G401.6 (cell line): ENCODE results near the gene PODN.

Experiments used
- FAIRE-seq: peaks from 2 replicates; lab custom pipeline; 2012; peaks lifted over from hg19 to GRCh38; lab: Jason Lieb, UNC

Gene PODN

DNA sequence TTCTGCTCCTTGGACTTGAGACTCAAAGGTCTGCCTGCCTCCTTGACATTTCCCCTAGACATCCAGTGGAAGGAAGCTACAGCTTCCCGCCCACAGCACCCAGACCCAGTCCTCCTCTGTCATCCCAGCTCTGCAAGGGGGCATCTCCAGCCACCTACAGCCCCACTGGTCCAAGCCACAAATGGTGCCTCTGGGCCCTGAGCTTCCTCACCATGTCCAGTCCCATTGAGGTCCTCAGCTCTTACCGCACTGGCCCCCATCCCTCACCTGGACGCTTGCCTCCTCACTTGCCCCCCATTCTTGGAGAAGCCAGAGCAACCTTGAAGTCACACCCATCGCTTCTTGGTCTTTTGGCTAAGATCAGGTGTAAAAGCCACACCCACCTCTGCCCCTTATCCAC lies 13.2 kb downstream of the PODN start:
- FAIRE-seq: no peak

DNA sequence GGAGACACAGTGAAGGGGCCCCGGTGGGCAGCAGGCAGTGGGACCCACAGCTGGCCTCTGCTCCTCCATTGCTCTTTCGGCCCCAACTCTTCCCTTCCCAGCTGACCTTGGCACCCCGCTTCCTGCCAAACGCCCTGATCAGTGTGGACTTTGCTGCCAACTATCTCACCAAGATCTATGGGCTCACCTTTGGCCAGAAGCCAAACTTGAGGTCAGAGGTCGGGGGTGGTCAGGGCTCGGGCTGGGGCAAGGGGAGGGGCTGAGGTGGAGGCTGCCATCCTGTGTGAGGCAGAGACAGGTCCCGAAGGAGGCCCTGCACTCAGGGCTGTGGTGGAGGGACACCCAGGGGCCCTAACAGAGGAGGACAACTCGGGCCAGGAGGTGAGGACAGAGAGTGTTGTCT lies 13.7 kb downstream of the PODN start:
- FAIRE-seq: no peak

DNA sequence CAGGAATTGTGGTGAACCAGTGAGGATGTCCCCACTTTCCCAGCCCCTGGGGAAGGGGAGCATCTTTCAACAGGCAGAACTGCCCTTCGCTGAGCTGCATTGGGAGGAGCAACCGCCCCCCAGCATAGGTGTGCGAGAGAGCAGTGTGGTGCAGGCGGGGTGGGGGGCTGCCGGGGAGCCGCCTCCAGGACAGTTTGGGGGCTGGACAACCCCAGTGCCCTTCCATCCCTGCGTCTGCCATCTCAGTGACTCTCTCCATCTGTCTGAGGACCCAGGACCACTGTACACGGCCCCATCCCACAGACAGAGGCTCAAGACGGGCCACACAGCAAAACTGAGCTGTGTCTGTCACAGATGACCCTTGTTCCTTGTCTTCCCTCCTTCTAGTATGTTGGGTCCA lies 14.2 kb downstream of the PODN start:
- no peak for FAIRE-seq

DNA sequence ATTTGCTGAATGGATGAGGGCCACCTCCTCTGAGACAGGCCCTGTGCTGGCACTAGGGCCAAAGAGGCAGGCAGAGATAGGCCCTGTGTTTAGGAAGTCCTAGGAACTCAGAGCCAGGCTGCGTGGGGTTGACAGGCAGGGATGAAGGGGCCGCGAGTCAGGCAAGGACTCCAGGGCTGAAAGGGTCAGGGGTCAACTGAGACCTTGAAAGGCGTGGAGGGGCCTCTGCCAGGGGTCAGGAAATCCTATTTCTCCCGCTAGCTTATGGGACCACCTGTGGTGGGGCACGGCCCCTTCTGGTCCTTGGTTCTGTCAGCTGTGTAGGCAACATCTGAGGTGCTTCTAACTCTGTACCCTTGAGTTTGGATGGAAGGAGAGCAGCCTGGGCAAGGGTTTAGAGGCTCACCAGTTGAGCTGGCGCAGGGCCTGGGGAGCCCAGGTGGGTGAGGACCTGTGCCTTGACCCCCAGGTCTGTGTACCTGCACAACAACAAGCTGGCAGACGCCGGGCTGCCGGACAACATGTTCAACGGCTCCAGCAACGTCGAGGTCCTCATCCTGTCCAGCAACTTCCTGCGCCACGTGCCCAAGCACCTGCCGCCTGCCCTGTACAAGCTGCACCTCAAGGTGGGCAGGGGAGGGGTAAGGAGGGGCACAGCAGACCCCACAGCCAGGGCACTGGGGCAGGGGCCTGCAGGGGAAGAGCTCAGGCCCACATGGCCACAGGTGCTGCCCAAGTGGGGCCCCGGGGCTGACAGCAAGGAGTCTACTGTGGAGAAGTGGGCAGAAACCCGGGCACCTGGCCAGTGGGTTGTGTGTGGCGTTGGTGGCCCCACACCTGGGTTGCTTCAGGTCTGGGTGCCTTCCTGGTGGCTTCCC lies 14.9 kb downstream of the PODN start:
- FAIRE-seq: no peak

DNA sequence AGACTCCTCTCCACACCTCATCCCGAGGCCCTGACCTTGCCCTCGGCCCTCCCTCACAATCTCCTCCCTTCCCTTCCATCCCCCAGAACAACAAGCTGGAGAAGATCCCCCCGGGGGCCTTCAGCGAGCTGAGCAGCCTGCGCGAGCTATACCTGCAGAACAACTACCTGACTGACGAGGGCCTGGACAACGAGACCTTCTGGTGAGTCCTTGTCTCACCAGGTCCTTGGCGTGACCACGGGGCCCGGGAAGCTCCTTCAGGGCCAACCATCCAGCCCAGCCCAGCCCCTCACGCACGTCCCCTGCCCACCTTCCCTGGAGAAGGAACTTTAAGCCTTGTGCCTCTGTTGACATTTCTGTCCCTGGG lies 15.6 kb downstream of the PODN start:
- FAIRE-seq: no peak

DNA sequence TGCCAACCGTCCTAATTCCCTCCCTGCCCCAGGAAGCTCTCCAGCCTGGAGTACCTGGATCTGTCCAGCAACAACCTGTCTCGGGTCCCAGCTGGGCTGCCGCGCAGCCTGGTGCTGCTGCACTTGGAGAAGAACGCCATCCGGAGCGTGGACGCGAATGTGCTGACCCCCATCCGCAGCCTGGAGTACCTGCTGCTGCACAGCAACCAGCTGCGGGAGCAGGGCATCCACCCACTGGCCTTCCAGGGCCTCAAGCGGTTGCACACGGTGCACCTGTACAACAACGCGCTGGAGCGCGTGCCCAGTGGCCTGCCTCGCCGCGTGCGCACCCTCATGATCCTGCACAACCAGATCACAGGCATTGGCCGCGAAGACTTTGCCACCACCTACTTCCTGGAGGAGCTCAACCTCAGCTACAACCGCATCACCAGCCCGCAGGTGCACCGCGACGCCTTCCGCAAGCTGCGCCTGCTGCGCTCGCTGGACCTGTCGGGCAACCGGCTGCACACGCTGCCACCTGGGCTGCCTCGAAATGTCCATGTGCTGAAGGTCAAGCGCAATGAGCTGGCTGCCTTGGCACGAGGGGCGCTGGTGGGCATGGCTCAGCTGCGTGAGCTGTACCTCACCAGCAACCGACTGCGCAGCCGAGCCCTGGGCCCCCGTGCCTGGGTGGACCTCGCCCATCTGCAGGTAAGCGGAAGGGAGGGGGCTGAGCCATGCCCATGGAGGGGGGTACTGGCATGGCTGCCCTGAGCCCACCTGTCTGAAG lies 16.5 kb downstream of the PODN start:
- FAIRE-seq: no peak

DNA sequence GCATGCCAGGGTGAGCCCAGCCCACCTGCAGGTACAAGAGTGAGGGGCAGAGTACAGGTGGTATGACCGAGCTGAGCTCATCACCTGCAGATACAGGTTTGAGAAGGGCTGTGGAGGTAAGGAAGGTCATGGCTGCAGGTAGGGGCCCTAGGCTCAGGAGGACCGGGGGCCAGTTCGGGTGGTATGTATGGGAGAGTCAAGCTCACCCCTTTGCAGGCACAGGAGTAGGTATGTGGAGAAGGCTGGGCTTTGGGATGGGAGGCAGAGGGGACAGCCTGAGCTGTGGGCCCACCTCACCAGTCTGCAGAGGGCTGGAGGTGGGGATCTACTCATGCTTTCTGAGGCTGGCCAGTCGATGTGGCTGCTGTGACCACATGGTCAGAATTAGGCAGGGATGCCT lies 17.2 kb downstream of the PODN start:
- no peak for FAIRE-seq

DNA sequence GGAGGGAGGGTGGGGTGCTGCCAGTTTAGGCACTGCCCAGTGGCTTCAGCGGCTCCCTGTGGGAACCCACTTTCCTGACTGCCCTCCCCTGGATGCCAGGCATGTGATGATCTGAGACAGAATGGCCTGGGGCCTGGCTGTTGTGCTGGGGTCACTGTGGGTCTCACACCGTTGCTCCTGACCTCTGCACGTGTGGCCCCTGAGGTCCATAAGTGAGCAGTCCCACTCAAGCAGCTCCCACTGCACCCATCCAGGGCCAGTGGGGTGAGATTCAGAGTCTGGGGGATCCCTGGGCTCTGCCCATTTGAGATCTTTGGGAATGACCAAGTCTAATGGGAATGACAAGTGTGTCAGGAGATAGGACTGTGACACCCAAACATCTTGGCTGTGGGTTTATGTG lies 18.0 kb downstream of the PODN start:
- FAIRE-seq: no peak

DNA sequence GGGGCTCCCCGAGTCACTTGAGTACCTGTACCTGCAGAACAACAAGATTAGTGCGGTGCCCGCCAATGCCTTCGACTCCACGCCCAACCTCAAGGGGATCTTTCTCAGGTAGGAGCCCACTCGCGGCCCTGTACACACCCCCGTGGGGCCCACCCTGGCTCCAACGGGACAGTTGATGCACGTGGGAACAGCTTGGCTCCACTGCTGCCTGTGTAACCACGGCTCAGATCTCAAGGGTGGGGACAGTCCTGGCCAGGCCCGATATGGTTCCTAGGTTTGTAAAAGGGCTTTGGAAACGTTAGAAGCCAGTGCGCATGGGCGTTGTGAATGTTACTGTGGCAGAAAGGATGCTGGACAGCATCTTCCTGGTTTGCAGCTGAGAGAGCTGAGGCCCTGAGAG lies 18.8 kb downstream of the PODN start:
- FAIRE-seq: no peak

DNA sequence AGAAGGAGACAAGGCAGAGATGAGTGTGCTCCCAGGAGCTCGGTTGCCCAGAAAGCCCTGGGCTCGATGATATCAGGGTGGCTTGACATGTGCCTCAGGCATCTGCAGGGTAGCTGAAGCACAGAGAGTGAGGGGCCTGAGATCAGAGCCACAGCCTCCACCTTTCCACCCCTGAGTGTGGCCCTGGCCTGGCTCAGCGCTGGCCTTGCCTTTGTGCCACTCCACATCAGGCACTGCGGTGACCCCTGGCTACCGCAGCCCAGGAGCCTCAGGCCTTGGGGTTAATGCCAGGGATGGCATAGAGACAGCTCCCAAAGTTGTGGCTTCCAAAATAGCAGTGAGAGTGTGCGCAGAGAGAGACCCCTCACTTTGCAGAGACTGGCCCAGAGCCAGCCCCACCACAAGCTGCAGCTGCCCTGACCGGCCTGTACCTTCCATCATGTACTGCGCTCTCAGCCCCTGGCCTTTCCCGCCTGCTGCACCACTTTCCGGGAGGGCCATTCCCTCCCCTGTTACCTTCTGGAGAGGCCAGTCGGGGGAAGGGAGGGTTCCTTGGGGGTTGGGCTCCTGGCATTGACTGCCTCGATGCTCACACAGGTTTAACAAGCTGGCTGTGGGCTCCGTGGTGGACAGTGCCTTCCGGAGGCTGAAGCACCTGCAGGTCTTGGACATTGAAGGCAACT lies 19.5 kb downstream of the PODN start:
- FAIRE-seq: no peak

DNA sequence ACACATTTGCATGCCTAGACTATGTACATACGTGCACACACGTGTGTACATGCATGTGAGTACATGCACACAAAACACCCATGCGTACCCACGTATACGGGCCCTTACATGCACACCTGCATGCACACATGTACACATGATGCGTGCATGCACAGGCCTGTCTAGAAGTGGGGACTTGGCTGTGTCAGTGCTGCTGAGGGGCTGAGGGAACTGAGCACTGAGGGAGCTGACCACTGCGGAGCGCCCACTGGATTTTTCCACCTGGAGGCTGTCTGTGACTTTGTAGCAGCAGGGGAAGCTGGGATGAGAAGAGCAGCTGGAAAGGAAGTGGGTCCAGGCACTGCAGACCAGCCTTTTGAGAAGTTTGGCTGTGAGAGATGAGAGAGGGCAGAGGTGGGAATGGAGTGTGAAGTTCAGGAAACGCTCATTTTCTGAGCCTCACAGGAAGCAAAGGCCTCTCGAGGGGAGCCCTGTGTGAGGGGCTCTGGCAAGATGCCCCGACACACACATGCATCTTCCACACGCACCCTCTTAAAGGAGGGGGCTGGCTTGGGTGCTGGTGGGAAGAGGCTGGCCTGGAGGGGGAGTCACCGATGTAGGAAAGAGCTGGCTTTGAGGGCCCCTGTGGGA lies 20.9 kb downstream of the PODN start:
- no peak for FAIRE-seq

DNA sequence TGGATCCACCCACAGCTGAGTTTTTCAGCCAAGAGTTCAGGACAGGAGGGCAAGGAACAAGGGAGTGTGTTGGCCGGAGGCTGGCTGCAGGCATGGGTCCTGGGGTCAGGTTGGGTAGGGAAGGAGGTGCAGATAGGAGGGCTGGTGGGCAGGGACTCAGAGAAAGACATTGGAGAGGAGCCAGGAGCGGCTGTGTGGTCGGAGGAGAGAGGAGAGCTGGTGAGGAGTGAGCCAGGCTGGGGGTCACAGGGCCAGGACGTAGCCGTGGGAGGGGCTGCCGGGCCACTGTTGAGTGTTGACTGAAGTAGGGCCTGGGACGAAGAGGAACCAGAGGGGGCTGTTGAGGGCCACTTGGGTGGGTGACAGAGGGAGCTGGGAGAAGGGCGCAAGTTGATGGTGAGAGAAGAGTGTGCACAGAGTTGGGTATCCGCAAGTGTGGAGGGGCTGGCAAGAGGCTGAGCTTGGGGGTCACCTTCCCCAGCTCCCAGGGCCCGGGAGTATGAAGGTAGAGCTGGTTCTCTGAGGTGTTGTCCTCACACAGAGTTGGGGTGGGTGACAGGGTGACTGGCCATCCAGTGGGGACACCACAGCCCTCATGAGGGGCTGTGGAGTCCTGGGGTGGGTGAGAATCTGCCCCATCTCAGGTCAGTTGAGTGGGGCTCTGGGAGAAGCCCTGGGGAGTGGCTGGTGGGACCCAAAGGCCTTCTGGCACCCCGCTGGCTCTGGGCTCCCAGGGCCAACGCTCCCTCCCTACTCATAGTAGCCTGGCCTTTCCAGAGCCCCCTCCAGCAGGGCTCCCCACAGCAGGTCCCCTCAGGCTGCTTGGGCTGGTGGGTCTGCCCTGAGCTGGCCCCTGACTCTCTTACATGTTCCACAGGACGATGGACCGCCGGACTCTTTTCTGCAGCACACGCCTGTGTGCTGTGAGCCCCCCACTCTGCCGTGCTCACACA lies 21.9 kb downstream of the PODN start:
- no peak for FAIRE-seq

DNA sequence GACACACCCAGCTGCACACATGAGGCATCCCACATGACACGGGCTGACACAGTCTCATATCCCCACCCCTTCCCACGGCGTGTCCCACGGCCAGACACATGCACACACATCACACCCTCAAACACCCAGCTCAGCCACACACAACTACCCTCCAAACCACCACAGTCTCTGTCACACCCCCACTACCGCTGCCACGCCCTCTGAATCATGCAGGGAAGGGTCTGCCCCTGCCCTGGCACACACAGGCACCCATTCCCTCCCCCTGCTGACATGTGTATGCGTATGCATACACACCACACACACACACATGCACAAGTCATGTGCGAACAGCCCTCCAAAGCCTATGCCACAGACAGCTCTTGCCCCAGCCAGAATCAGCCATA lies 22.6 kb downstream of the PODN start:
- FAIRE-seq: no peak

DNA sequence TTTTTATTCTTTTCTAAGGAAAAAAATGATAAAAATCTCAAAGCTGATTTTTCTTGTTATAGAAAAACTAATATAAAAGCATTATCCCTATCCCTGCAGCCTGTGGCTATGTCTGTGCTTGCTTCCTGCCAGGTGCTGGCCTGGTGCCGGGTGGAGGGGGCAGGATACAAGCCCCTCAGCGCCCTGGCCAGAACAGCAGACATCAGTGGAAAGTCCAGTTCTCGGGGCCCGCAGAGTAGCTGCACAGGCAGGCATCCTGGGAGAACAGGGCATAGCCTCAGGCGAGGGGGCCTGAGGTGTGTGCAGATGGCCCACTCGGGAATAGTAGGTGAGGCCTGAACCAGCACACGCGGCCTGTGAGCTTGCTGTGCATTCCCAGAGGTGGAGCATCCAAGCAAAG lies 23.4 kb downstream of the PODN start:
- no peak for FAIRE-seq

DNA sequence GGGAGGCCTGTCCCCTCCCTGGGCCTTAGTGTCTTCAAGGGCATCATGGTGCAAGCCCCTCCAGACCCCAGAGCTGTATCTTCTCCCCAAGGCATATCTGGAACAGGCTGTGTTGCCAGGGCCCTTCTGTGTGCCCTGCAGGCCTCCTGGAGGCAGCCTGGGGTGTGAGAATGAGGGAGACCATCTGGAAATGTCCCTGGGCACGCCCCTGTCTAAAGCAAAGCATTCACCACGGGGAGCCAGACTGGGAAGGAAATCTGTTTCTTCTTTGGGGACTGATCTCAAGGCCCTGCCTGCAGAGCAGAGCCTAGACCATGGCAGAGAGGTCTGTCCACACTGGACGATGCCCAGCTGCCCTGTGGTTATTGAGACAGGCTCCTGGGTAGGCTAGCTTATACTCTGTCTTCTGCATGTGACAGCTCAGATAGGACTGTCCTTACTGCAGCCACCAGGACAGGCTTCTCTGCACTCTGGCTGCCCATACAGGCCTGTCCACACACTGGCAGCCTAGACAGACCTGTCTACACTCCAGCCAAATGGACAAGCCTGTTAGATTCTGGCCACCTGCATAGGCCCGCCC lies 24.6 kb downstream of the PODN start:
- no peak for FAIRE-seq

DNA sequence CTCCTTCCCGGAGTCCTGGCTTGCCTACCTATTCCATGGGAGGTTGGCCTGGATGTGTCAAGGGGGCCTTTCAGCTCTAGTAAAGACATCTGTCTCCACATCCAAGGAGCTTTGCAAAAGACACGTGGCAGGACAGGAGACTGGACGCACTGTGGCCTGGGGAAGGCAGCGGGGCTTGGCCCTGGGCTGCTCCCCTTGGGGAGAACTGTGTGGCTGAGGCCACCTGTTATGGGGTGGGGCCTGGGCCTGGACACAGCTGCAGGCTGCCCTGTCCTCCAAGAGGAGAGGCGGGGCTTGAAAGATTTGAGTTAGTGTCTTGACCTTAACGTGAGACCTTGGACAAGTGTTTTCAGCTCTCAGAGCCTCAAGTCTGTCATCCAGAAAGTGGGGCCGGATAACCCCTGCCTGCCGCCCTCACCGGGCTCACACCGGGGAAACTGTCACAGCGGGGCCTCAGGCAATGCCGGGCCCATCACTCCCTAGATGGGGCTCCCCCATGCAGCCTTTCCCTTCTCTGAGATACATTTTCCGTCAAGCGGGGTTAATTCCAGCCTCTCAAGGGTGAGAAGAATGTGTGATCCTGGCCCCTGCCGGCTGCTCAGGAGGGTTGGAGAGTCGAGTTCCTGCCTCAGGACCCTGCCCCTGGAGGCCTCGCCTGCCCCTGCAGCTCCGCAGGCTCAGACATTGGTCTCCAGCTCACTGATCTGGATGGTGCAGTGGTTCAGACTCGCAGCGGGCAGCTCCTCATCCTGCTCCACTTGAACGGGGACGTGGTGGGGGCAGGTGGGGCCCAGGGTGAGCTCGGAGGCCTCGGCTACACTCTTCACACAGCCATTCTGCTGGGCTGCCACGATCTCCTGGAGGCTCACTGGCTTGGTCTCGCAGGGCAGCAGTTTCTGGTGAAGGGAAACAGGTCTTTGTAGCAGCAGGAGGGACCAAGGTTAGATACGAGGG lies 25.6 kb downstream of the PODN start:
- no peak for FAIRE-seq

DNA sequence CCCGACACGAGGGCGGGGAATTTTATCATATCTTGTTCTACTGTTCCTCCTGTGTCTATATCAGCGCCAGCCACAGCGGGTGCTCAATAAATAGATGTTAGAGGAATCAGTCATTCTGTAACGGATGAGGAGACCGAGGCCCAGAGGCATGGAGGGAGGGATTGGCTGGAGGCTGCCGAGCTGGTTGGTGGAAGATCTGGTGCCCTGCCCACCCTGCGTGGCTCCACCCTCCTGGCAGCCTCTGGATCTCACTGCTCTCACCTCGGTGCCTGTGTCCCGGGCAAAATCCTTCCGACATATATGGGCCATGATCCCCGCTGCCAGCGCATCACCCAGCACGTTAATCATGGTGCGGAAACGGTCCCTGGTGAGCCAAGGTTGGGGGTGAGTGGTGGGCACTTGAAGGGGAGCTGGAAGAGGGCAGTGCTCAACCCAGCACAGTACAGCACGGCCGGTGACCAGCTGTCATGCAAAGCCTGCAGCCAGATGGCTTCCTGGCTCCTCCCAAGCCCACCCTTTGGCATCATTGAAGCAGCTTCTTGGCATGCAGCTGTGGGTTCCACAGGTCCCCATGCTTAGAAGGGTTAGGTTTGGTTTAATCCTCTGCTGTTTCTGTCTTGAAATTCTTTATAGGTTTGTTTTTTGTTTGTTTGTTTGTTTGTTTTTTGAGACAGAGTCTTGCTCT lies 26.7 kb downstream of the PODN start:
- FAIRE-seq: no peak

DNA sequence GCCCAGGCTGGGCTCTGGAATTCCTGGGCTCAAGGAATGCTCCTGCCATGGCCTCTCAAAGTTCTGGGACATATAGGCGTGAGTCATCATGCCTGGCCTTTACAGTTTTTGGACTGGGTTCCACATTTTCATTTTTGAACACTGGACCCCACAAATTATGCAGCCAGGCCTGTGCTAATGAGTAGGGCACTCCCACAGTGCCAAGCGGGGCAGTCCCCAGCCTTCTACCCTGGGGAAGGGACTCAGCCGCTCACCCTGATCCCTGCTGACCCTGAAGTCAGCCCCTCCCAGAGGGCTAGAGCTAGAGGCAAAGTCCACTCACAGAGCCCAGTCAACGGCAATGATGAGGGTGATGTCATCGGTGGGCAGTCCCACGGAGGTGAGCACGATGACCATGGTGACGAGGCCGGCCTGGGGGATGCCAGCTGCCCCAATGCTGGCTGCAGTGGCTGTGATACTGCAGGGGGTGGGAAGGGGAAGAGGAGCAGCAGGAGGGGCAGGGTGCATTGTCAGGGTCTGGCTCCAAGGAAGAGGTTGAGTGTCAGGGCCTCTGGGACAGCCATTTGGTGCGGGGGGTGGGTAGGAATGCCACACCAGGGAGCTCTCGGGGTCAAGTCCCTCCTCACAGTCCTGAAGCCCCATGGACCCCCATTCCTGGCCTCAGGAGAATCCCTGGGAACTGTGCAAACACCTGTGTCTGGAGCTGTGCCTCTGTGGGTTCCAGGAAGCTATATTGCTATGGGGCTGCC lies 27.6 kb downstream of the PODN start:
- no peak for FAIRE-seq
